Tibial artery (tissue), 4 donors: ENCODE results near the gene MALRD1.

ENCODE experiments used
- DNase-seq, 2 donors: peaks; one replicate each; pipeline ENCODE4 v3.0.0-alpha.2; 2019
- H3K27ac ChIP-seq, 2 donors: fragments of 200-600 bp; sonication (generic) in 1 of 2; 1 replicate in 1 of 2; 2 replicates in 1 of 2; pipeline ENCODE4 v1.5.1; 2018 to 2019; ENCODE audit warnings: mild to moderate bottlenecking in 1 of 2
- H3K27me3 ChIP-seq, 2 donors: fragments of 200-600 bp; sonication (generic) in 1 of 2; one replicate each; pipeline versions ENCODE4 v1.5.1 to v1.6.0; 2016 to 2019
- H3K36me3 ChIP-seq, 3 donors: fragments of 200-600 bp; sonication (generic) in 2 of 3; one replicate each; pipeline ENCODE4 v1.5.1; 2016 to 2019; ENCODE audit warnings: mild to moderate bottlenecking in 2 of 3
- H3K4me1 ChIP-seq, 4 donors: fragments of 200-600 bp; sonication (generic) in 2 of 4; 1 replicate in 3 of 4; 2 replicates in 1 of 4; pipeline ENCODE4 v1.5.1; 2016 to 2019
- H3K4me3 ChIP-seq, 2 donors: fragments of 200-600 bp; sonication (generic) in 1 of 2; 1 replicate in 1 of 2; 2 replicates in 1 of 2; pipeline ENCODE4 v1.5.1; 2018 to 2019; ENCODE audit warnings: mild to moderate bottlenecking in 2 of 2
- H3K9me3 ChIP-seq, 3 donors: fragments of 200-600 bp; sonication (generic) in 1 of 3; one replicate each; pipeline ENCODE4 v1.5.1; 2016 to 2019
- intact Hi-C: fragments of 100-400 bp; cut with DNase I; formaldehyde crosslinking; loops from one replicate; pipeline ENCODE4 v1.15.0; 2023; ENCODE audit warnings: low total_unique reads
- TF ChIP-seq, protein P1 (sequence below), 2 experiments: fragments of 200-600 bp in 1 of 2; fragments of 450-650 bp in 1 of 2; IDR thresholded peaks; one replicate each; pipeline ENCODE4 v1.5.1; 2017 to 2019; ENCODE audit warnings: antibody characterized with exemption in 2 of 2, mild to moderate bottlenecking in 1 of 2, moderate library complexity in 1 of 2

Gene MALRD1

DNA sequence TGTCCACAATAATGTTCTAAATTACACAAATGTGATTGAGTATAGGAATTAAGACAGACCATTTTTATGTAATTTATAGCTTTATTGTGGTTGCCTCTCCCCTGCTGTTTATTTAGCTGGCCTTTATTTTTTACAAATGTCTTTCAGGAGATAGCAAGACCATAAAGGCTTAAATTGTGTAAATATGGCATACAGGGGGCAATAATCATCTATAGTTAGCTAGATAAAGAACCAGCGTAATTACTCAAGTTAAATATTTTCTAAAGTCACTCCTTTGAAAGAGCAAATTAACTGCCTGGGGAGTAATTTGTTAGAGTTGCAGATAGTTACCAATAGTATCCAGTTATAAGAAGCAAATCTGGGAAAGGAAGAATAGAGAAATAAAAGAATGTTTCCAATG, at the start of gene MALRD1:
MALRD1 (plus strand) TSS at position 313 of the 400 bp plus-strand sequence. CDS start 138 bp downstream, outside the sequence.
- TF ChIP-seq, protein P1, sequence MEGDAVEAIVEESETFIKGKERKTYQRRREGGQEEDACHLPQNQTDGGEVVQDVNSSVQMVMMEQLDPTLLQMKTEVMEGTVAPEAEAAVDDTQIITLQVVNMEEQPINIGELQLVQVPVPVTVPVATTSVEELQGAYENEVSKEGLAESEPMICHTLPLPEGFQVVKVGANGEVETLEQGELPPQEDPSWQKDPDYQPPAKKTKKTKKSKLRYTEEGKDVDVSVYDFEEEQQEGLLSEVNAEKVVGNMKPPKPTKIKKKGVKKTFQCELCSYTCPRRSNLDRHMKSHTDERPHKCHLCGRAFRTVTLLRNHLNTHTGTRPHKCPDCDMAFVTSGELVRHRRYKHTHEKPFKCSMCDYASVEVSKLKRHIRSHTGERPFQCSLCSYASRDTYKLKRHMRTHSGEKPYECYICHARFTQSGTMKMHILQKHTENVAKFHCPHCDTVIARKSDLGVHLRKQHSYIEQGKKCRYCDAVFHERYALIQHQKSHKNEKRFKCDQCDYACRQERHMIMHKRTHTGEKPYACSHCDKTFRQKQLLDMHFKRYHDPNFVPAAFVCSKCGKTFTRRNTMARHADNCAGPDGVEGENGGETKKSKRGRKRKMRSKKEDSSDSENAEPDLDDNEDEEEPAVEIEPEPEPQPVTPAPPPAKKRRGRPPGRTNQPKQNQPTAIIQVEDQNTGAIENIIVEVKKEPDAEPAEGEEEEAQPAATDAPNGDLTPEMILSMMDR (IDR thresholded peaks at IDR 0.05), result no peak
- no peaks in the 10 kb centered on the region for H3K36me3 ChIP-seq
- no peak within 1 kb of the TSS for H3K27ac ChIP-seq
- H3K4me3 ChIP-seq, result no peak within 1 kb of the TSS
- no peaks in the 10 kb centered on the region for H3K4me1 ChIP-seq
- no peak for DNase-seq
- H3K9me3 ChIP-seq, result no peaks in the 10 kb centered on the region
- intact Hi-C loops, result no loop called here
- H3K27me3 ChIP-seq, result no peaks in the 10 kb centered on the region

DNA sequence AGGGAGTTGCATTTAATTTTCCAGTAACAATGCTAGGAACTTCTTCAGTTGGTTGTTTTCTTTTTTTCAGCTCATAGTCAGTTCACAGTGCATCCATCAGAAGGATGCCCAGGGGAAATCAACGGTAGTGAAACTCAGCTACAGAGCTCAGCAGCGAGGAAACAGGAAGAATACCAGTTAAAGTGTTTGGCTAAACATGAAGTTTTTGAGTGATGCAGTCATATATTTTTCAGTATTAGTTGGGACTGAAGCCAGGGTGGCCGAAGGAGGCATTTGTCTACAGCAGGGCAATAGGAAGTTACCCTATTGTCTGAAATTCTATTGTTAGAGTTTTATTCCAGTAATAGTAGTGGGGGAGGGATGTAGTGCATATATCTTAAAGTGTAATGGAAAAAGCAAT, 45.3 kb upstream of the MALRD1 start:
- TF ChIP-seq, protein P1 (IDR thresholded peaks at IDR 0.05), result no peak
- no peaks in the 10 kb centered on the region for H3K36me3 ChIP-seq
- no peaks in the 10 kb centered on the region for H3K9me3 ChIP-seq
- no peak overlapping the region for H3K27ac ChIP-seq
- intact Hi-C loops, result no loop called here
- no peak for DNase-seq
- no peak overlapping the region for H3K4me3 ChIP-seq
- no peaks in the 10 kb centered on the region for H3K4me1 ChIP-seq
- H3K27me3 ChIP-seq, result no peaks in the 10 kb centered on the region

DNA sequence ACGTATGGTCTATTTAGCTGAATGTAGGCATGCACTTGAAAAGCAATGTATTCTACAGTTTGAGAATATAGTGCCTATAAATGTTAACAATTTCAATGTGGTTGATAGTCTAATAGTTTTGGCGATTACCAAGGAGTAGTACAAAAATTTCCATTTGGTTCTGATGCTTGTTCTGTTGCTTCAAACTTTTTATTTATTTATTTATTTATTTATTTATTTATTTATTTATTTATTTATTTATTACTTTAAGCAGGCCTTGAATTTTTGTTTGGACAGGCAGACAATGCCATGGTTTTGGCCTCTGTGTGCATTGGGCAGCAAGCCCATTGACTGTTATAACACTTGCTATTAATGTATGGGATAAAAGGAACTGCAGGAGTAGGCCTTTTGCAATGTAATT, 36.5 kb upstream of the MALRD1 start:
- Histone ChIP-seq H3K27ac (no peak overlapping the region), H3K27me3 (no peaks in the 10 kb centered on the region), H3K4me3 (no peak overlapping the region), H3K4me1 (no peaks in the 10 kb centered on the region), H3K9me3 (no peaks in the 10 kb centered on the region), H3K36me3 (no peaks in the 10 kb centered on the region)
- intact Hi-C loops, result no loop called here
- TF ChIP-seq, protein P1 (IDR thresholded peaks at IDR 0.05), result no peak
- DNase-seq, result no peak

DNA sequence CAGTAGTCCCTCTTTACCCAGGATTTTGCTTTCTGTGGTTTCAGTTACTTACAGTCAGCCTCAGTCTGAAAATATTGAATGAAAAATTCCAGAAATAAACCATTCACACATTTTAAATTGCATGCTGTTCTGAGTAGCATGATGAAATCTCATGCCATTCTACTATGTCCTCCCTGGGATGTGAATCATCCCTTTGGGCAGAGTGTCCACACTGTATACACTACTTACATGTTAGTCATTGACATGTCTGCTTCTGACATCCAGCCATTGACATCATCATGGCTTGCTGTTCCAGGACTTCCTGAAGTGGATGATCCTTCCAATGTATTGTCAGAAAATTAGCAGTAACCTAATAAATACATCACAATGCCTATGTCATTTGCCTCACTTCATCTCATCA, 34.6 kb upstream of the MALRD1 start:
- Histone ChIP-seq H3K36me3 (no peaks in the 10 kb centered on the region), H3K27ac (no peak overlapping the region), H3K4me3 (no peak overlapping the region), H3K27me3 (no peaks in the 10 kb centered on the region), H3K4me1 (no peaks in the 10 kb centered on the region), H3K9me3 (no peaks in the 10 kb centered on the region)
- TF ChIP-seq, protein P1 (IDR thresholded peaks at IDR 0.05), result no peak
- intact Hi-C loops, result no loop called here
- DNase-seq, result no peak

DNA sequence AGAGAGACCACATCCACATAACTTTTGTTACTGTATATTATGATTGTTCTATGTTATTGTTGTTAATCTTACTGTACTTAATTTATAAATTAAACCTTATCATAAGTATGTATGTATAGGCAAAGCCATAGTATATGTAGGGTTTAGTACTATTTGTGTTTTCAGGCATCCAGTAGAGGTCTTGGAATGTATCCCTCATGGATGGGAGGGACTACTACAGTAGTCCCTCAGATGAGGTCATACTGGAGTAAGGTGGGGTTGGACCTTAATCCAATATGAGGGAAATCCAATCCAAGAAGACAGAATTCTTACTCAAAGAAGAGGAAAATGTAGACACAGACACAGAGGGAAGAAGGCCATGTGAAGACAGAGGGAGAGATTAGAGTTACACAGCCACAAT, 34.1 kb upstream of the MALRD1 start:
- TF ChIP-seq, protein P1 (IDR thresholded peaks at IDR 0.05), result no peak
- intact Hi-C loops, result no loop called here

More for the DNA sequence above, 34.1 kb upstream of the MALRD1 start:
- H3K9me3 ChIP-seq, result no peaks in the 10 kb centered on the region
- H3K36me3 ChIP-seq, result no peaks in the 10 kb centered on the region
- no peak overlapping the region for H3K27ac ChIP-seq
- no peaks in the 10 kb centered on the region for H3K4me1 ChIP-seq
- H3K4me3 ChIP-seq, result no peak overlapping the region
- H3K27me3 ChIP-seq, result no peaks in the 10 kb centered on the region
- no peak for DNase-seq
